HepG2 (cell line): ENCODE results near the gene RNU4-1. TPM values are rescaled to one million over a fixed set of nuclear protein-coding genes. Genes with fewer than 3 reads are reported as not detected.

Experiments
- BRCA1 ChIP-seq: sonication (generic); formaldehyde crosslinking; IDR thresholded peaks from 2 replicates; pipeline ENCODE4 v1.4.0; 2020; ENCODE audit warnings: missing genetic modification reagents
- E2F2 ChIP-seq: sonication (generic); formaldehyde crosslinking; IDR thresholded peaks from 2 replicates; pipeline ENCODE4 v1.4.0; 2020; ENCODE audit warnings: missing genetic modification reagents, borderline replicate concordance
- GLI4 ChIP-seq: sonication (generic); formaldehyde crosslinking; IDR thresholded peaks from 2 replicates; pipeline ENCODE4 v1.5.1; 2020; ENCODE audit warnings: missing genetic modification reagents, mild to moderate bottlenecking, moderate library complexity, borderline replicate concordance
- HNF4A ChIP-seq: sonication (generic); formaldehyde crosslinking; IDR thresholded peaks from 2 replicates; pipeline ENCODE4 v1.4.0; 2020; ENCODE audit warnings: missing genetic modification reagents
- ISX ChIP-seq: sonication (generic); formaldehyde crosslinking; conservative IDR thresholded peaks from 2 replicates; pipeline ENCODE4 v1.5.0; 2020; ENCODE audit warnings: missing genetic modification reagents
- MED1 ChIP-seq: sonication (generic); formaldehyde crosslinking; IDR thresholded peaks from 2 replicates; pipeline ENCODE4 v1.4.0; 2020; ENCODE audit warnings: missing genetic modification reagents
- MLLT10 ChIP-seq: sonication (generic); formaldehyde crosslinking; IDR thresholded peaks from 2 replicates; pipeline ENCODE4 v1.4.0; 2020; ENCODE audit warnings: missing genetic modification reagents
- MYNN ChIP-seq: sonication (generic); formaldehyde crosslinking; IDR thresholded peaks from 2 replicates; pipeline ENCODE4 v1.4.0; 2020; ENCODE audit warnings: mild to moderate bottlenecking, low read depth, missing genetic modification reagents
- NCOA1 ChIP-seq: sonication (generic); formaldehyde crosslinking; IDR thresholded peaks from 2 replicates; pipeline ENCODE4 v1.9.0; 2021; ENCODE audit warnings: missing genetic modification reagents
- POGZ ChIP-seq: sonication (generic); formaldehyde crosslinking; IDR thresholded peaks from 2 replicates; pipeline ENCODE4 v1.4.0; 2020; ENCODE audit warnings: mild to moderate bottlenecking, missing genetic modification reagents
- RAD51 ChIP-seq: fragments of 450-650 bp; IDR thresholded peaks from 2 replicates; pipeline ENCODE4 v1.6.1; 2016; ENCODE audit warnings: borderline replicate concordance
- RARG ChIP-seq: sonication (generic); formaldehyde crosslinking; IDR thresholded peaks from 2 replicates; pipeline ENCODE4 v1.4.0; 2020; ENCODE audit warnings: low read depth, mild to moderate bottlenecking, missing genetic modification reagents
- RXRB ChIP-seq: IDR thresholded peaks from 2 replicates; pipeline ENCODE4 v1.6.1; 2016; ENCODE audit warnings: borderline replicate concordance, missing genetic modification reagents, missing compliant biosample characterization
- TEF ChIP-seq: sonication (generic); formaldehyde crosslinking; IDR thresholded peaks from 2 replicates; pipeline ENCODE4 v1.5.0; 2020; ENCODE audit warnings: missing genetic modification reagents
- TGIF2 ChIP-seq: IDR thresholded peaks from 2 replicates; pipeline ENCODE4 v1.6.1; 2016; ENCODE audit warnings: control low read depth, missing compliant biosample characterization
- ZBTB34 ChIP-seq: sonication (generic); formaldehyde crosslinking; IDR thresholded peaks from 2 replicates; pipeline ENCODE4 v1.8.0; 2022; ENCODE audit warnings: mild to moderate bottlenecking, missing genetic modification reagents
- ZKSCAN1 ChIP-seq: fragments of 150-350 bp; IDR thresholded peaks from 2 replicates; pipeline ENCODE4 v1.6.1; 2014; ENCODE audit warnings: low read length
- ZNF138 ChIP-seq: sonication (generic); formaldehyde crosslinking; IDR thresholded peaks from 2 replicates; pipeline ENCODE4 v1.5.0; 2020; ENCODE audit warnings: mild to moderate bottlenecking, low read depth, missing genetic modification reagents
- ZNF224 ChIP-seq: sonication (generic); formaldehyde crosslinking; IDR thresholded peaks from 2 replicates; pipeline ENCODE4 v1.5.0; 2020; ENCODE audit warnings: mild to moderate bottlenecking, missing genetic modification reagents
- ZNF605 ChIP-seq: sonication (generic); formaldehyde crosslinking; IDR thresholded peaks from 2 replicates; pipeline ENCODE4 v1.8.0; 2022; ENCODE audit warnings: mild to moderate bottlenecking, missing genetic modification reagents
- ZNF790 ChIP-seq: sonication (generic); formaldehyde crosslinking; IDR thresholded peaks from 2 replicates; pipeline ENCODE4 v1.8.0; 2022; ENCODE audit warnings: missing genetic modification reagents, mild to moderate bottlenecking, borderline replicate concordance
- ZUFSP ChIP-seq: sonication (generic); formaldehyde crosslinking; IDR thresholded peaks from 2 replicates; pipeline ENCODE4 v1.9.0; 2021; ENCODE audit warnings: missing genetic modification reagents, mild to moderate bottlenecking, borderline replicate concordance
- polyA plus RNA-seq, 8 experiments: library from polyadenylated mRNA; depleted of rRNA in 3 of 8; stranded (reverse) in 7 of 8; unstranded in 1 of 8; fragments of >200 nt; fragmentation: Illumina TruSeq in 4 of 8; extraction: Trizol in 4 of 8; gene quantifications; 2 replicates each; pipeline versions ENCODE4 v1.2.1 to v1.2.3, GENCODE V29; 2011 to 2016; ENCODE audit warnings: low read depth in 4 of 8, missing spikeins in 1 of 8, mixed read lengths in 1 of 8; ENCODE audit not compliant: insufficient read depth in 1 of 8
- total RNA-seq, 5 experiments: library from RNA; depleted of rRNA; stranded (reverse); fragments of >200 nt; fragmentation: Illumina TruSeq; extraction: Trizol; gene quantifications; 2 replicates each; pipeline ENCODE4 v1.2.3, GENCODE V29; 2016; ENCODE audit warnings: low read depth in 1 of 5
- TF ChIP-seq, protein P1 (sequence below): sonication (generic); formaldehyde crosslinking; IDR thresholded peaks from 2 replicates; pipeline ENCODE4 v1.4.0; 2020; ENCODE audit warnings: mild to moderate bottlenecking, missing genetic modification reagents
- TF ChIP-seq, protein P2 (sequence below): sonication (generic); formaldehyde crosslinking; IDR thresholded peaks from 2 replicates; pipeline ENCODE4 v1.5.0; 2020; ENCODE audit warnings: mild to moderate bottlenecking, low read depth, missing genetic modification reagents, borderline replicate concordance

Gene RNU4-1
- total and polyA plus RNA-seq, 2 of the 13 experiments (the other 11 are each of a cell fraction or from before 2014, with no cell fraction given), result 7,407 TPM; not detected in 1

DNA sequence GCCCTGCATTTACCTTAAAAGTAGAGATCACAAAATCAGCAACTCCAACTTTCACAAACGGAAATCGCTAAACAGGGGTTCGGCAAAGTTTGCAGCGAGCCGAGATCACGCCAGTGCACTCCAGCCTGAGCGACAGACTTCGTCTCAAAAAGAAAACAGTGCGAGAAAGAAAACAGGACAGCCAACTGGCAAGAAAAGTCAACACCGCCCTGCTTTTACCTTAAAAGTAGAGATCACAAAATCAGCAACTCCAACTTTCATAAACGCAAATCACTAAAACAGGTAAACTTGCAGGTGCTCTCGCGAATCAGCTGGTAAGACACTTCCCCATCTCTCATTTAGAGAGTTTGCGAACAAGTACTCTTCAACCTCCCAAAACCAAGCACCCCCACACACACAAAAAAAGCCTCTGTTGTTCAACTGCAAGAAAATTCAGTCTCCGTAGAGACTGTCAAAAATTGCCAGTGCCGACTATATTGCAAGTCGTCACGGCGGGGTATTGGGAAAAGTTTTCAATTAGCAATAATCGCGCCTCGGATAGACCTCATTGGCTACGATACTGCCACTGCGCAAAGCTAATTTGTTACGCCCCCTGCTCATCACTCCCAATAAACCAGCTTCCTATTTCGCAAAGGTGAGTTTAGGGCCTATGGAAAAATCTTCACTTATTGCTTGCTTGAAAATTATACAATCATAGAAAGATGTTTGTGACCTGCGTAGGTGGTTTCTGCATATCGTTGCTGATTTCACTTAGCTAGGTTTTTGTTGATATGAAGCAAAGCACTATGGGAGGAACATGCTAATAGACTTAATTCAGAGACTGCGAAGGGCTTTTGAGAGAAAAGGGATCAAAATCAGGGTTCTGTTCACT is at the start of gene RNU4-1 (continued):
- TF ChIP-seq, protein P1, sequence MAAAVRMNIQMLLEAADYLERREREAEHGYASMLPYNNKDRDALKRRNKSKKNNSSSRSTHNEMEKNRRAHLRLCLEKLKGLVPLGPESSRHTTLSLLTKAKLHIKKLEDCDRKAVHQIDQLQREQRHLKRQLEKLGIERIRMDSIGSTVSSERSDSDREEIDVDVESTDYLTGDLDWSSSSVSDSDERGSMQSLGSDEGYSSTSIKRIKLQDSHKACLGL (CRISPR knock-in tag), result no peak
- TF ChIP-seq MYNN (CRISPR knock-in tag), result 0 out of 2 replicates have a peak, but pooled peaks have one; percentile 45
- TF ChIP-seq, protein P2, sequence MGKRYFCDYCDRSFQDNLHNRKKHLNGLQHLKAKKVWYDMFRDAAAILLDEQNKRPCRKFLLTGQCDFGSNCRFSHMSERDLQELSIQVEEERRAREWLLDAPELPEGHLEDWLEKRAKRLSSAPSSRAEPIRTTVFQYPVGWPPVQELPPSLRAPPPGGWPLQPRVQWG (CRISPR knock-in tag), result no peak
- peak; percentile 80 for TF ChIP-seq RXRB (CRISPR knock-in tag)
- no peak for TF ChIP-seq ZNF224 (CRISPR knock-in tag)
- 0 out of 2 replicates have a peak, but pooled peaks have one; percentile 24 for TF ChIP-seq NCOA1 (CRISPR knock-in tag)
- TF ChIP-seq TEF (CRISPR knock-in tag), result peak; percentile 88; the same call in 1 of the 2 replicates
- no peak for TF ChIP-seq RAD51
- TF ChIP-seq E2F2 (CRISPR knock-in tag), result peak; percentile 64; the same call in 1 of the 2 replicates
- peak; percentile 74 for TF ChIP-seq ZKSCAN1
- 0 out of 2 replicates have a peak, but pooled peaks have one; percentile 42 for TF ChIP-seq ZBTB34 (CRISPR knock-in tag)
- no peak for TF ChIP-seq RARG (CRISPR knock-in tag)
- TF ChIP-seq ZNF605 (CRISPR knock-in tag), result no peak
- peak; percentile 84 for TF ChIP-seq TGIF2
- TF ChIP-seq ZNF790, result no peak
- TF ChIP-seq ZUFSP (CRISPR knock-in tag), result no peak
- no peak for TF ChIP-seq GLI4 (CRISPR knock-in tag)
- no peak; the same call in 1 of the 2 replicates for TF ChIP-seq HNF4A (CRISPR knock-in tag)
- TF ChIP-seq ISX (CRISPR knock-in tag), result no peak
- peak; percentile 96 for TF ChIP-seq BRCA1
- peak; percentile 99 for TF ChIP-seq MED1 (CRISPR knock-in tag)
- TF ChIP-seq MLLT10 (CRISPR knock-in tag), result no peak
- TF ChIP-seq POGZ, result peak; percentile 57; the same call in 1 of the 2 replicates
- no peak for TF ChIP-seq ZNF138 (CRISPR knock-in tag)
